ENCODE data around the gene PRR5L.

Gene PRR5L

GRCh38 chr11:36278531-36279282 lies 17.4 kb upstream of the PRR5L start:
- Histone ChIP-seq H3K4me3 (ENCODE audit: low read depth in 1 of 2, low read length in 2 of 2) (no peak overlapping the region), H3K27ac (ENCODE audit: low read depth, low read length) (no peak overlapping the region), H3K9me3 (ENCODE audit: control insufficient read depth in 1 of 2, low read length in 2 of 2) (no peaks in the 10 kb centered on the region), H3K36me3 (ENCODE audit: control insufficient read depth in 1 of 2, insufficient read depth in 2 of 2, low read length in 2 of 2) (peaks cover 22 to 43% of the 10 kb centered on the region in 2 donors), H3K9ac (ENCODE audit: low read depth in 1 of 2, low read length in 2 of 2) (no peak overlapping the region), H3K4me1 (ENCODE audit: control insufficient read depth in 1 of 2, insufficient read depth in 2 of 2, low read length in 2 of 2) (no peaks in the 10 kb centered on the region), H3K27me3 (ENCODE audit: control insufficient read depth in 1 of 2, insufficient read depth in 2 of 2, low read length in 2 of 2) (no peaks in the 10 kb centered on the region)

GRCh38 chr11:36280531-36280930 lies 15.6 kb upstream of the PRR5L start:
- no peaks in the 10 kb centered on the region for H3K4me1 ChIP-seq (ENCODE audit: control insufficient read depth in 1 of 2, insufficient read depth in 2 of 2, low read length in 2 of 2)
- H3K27me3 ChIP-seq (ENCODE audit: control insufficient read depth in 1 of 2, insufficient read depth in 2 of 2, low read length in 2 of 2): no peaks in the 10 kb centered on the region
- H3K9me3 ChIP-seq (ENCODE audit: control insufficient read depth in 1 of 2, low read length in 2 of 2): no peaks in the 10 kb centered on the region
- H3K27ac ChIP-seq (ENCODE audit: low read depth, low read length): no peak overlapping the region
- H3K4me3 ChIP-seq (ENCODE audit: low read depth in 1 of 2, low read length in 2 of 2): no peak overlapping the region
- no peak overlapping the region for H3K9ac ChIP-seq (ENCODE audit: low read depth in 1 of 2, low read length in 2 of 2)
- H3K36me3 ChIP-seq (ENCODE audit: control insufficient read depth in 1 of 2, insufficient read depth in 2 of 2, low read length in 2 of 2): peaks cover 12 to 31% of the 10 kb centered on the region in 2 donors

- Histone ChIP-seq H3K36me3 (ENCODE audit: control insufficient read depth in 1 of 2, insufficient read depth in 2 of 2, low read length in 2 of 2) (peaks cover 5 to 21% of the 10 kb centered on the region in 2 donors), H3K4me3 (ENCODE audit: low read depth in 1 of 2, low read length in 2 of 2) (no peak overlapping the region), H3K9me3 (ENCODE audit: control insufficient read depth in 1 of 2, low read length in 2 of 2) (no peaks in the 10 kb centered on the region), H3K27ac (ENCODE audit: low read depth, low read length) (no peak overlapping the region), H3K4me1 (ENCODE audit: control insufficient read depth in 1 of 2, insufficient read depth in 2 of 2, low read length in 2 of 2) (no peaks in the 10 kb centered on the region), H3K9ac (ENCODE audit: low read depth in 1 of 2, low read length in 2 of 2) (no peak overlapping the region), H3K27me3 (ENCODE audit: control insufficient read depth in 1 of 2, insufficient read depth in 2 of 2, low read length in 2 of 2) (no peaks in the 10 kb centered on the region)
Observed at GRCh38 chr11:36281850-36282249, 14.2 kb upstream of the PRR5L start.

GRCh38 chr11:36282926-36283325 lies 13.2 kb upstream of the PRR5L start:
- Histone ChIP-seq H3K9ac (ENCODE audit: low read depth in 1 of 2, low read length in 2 of 2) (no peak overlapping the region), H3K4me1 (ENCODE audit: control insufficient read depth in 1 of 2, insufficient read depth in 2 of 2, low read length in 2 of 2) (peaks cover 0 to 2% of the 10 kb centered on the region in 2 donors), H3K36me3 (ENCODE audit: control insufficient read depth in 1 of 2, insufficient read depth in 2 of 2, low read length in 2 of 2) (peaks cover 5 to 16% of the 10 kb centered on the region in 2 donors), H3K27me3 (ENCODE audit: control insufficient read depth in 1 of 2, insufficient read depth in 2 of 2, low read length in 2 of 2) (no peaks in the 10 kb centered on the region), H3K4me3 (ENCODE audit: low read depth in 1 of 2, low read length in 2 of 2) (no peak overlapping the region), H3K27ac (ENCODE audit: low read depth, low read length) (no peak overlapping the region), H3K9me3 (ENCODE audit: control insufficient read depth in 1 of 2, low read length in 2 of 2) (no peaks in the 10 kb centered on the region)

- Histone ChIP-seq H3K27ac (ENCODE audit: low read depth, low read length) (no peak overlapping the region), H3K4me3 (ENCODE audit: low read depth in 1 of 2, low read length in 2 of 2) (peak overlapping the region; percentile 93 to 99), H3K9me3 (ENCODE audit: control insufficient read depth in 1 of 2, low read length in 2 of 2) (no peaks in the 10 kb centered on the region), H3K9ac (ENCODE audit: low read depth in 1 of 2, low read length in 2 of 2) (peak overlapping the region; percentile 75 to 88), H3K36me3 (ENCODE audit: control insufficient read depth in 1 of 2, insufficient read depth in 2 of 2, low read length in 2 of 2) (no peaks in the 10 kb centered on the region), H3K27me3 (ENCODE audit: control insufficient read depth in 1 of 2, insufficient read depth in 2 of 2, low read length in 2 of 2) (no peaks in the 10 kb centered on the region), H3K4me1 (ENCODE audit: control insufficient read depth in 1 of 2, insufficient read depth in 2 of 2, low read length in 2 of 2) (peaks cover 5 to 17% of the 10 kb centered on the region in 2 donors)
Observed at GRCh38 chr11:36288442-36289225, 7.5 kb upstream of the PRR5L start.

- Histone ChIP-seq H3K27me3 (ENCODE audit: control insufficient read depth in 1 of 2, insufficient read depth in 2 of 2, low read length in 2 of 2) (no peaks in the 10 kb centered on the region), H3K4me3 (ENCODE audit: low read depth in 1 of 2, low read length in 2 of 2) (peak within 1 kb of the TSS; percentile 93 to 99), H3K9me3 (ENCODE audit: control insufficient read depth in 1 of 2, low read length in 2 of 2) (no peaks in the 10 kb centered on the region), H3K27ac (ENCODE audit: low read depth, low read length) (no peak within 1 kb of the TSS), H3K4me1 (ENCODE audit: control insufficient read depth in 1 of 2, insufficient read depth in 2 of 2, low read length in 2 of 2) (peaks cover 5 to 17% of the 10 kb centered on the region in 2 donors), H3K9ac (ENCODE audit: low read depth in 1 of 2, low read length in 2 of 2) (peak within 1 kb of the TSS; percentile 75 to 88), H3K36me3 (ENCODE audit: control insufficient read depth in 1 of 2, insufficient read depth in 2 of 2, low read length in 2 of 2) (no peaks in the 10 kb centered on the region)
Observed at GRCh38 chr11:36289226-36289852, 6.7 kb upstream of the PRR5L start, which contains the start of gene COMMD9. COMMD9 (minus strand) TSS chr11:36289424; CDS start chr11:36289412, 12 bp downstream.

- no peaks in the 10 kb centered on the region for H3K27me3 ChIP-seq (ENCODE audit: control insufficient read depth in 1 of 2, insufficient read depth in 2 of 2, low read length in 2 of 2)
- no peaks in the 10 kb centered on the region for H3K36me3 ChIP-seq (ENCODE audit: control insufficient read depth in 1 of 2, insufficient read depth in 2 of 2, low read length in 2 of 2)
- H3K9ac ChIP-seq (ENCODE audit: low read depth in 1 of 2, low read length in 2 of 2): no peak overlapping the region
- peaks cover 11 to 25% of the 10 kb centered on the region in 2 donors for H3K4me1 ChIP-seq (ENCODE audit: control insufficient read depth in 1 of 2, insufficient read depth in 2 of 2, low read length in 2 of 2)
- peaks cover 0 to 4% of the 10 kb centered on the region in 2 donors for H3K9me3 ChIP-seq (ENCODE audit: control insufficient read depth in 1 of 2, low read length in 2 of 2)
- H3K4me3 ChIP-seq (ENCODE audit: low read depth in 1 of 2, low read length in 2 of 2): no peak overlapping the region
- no peak overlapping the region for H3K27ac ChIP-seq (ENCODE audit: low read depth, low read length)
Observed at GRCh38 chr11:36292311-36292722, 3.8 kb upstream of the PRR5L start.

GRCh38 chr11:36296884-36297543 lies 926 bp downstream of the PRR5L start:
- peaks cover 0 to 4% of the 10 kb centered on the region in 2 donors for H3K9me3 ChIP-seq (ENCODE audit: control insufficient read depth in 1 of 2, low read length in 2 of 2)
- H3K4me3 ChIP-seq (ENCODE audit: low read depth in 1 of 2, low read length in 2 of 2): no peak overlapping the region
- H3K4me1 ChIP-seq (ENCODE audit: control insufficient read depth in 1 of 2, insufficient read depth in 2 of 2, low read length in 2 of 2): peaks cover 13 to 25% of the 10 kb centered on the region in 2 donors
- no peaks in the 10 kb centered on the region for H3K36me3 ChIP-seq (ENCODE audit: control insufficient read depth in 1 of 2, insufficient read depth in 2 of 2, low read length in 2 of 2)
- H3K27me3 ChIP-seq (ENCODE audit: control insufficient read depth in 1 of 2, insufficient read depth in 2 of 2, low read length in 2 of 2): no peaks in the 10 kb centered on the region
- no peak overlapping the region for H3K9ac ChIP-seq (ENCODE audit: low read depth in 1 of 2, low read length in 2 of 2)
- H3K27ac ChIP-seq (ENCODE audit: low read depth, low read length): no peak overlapping the region

- Histone ChIP-seq H3K27ac (ENCODE audit: low read depth, low read length) (no peak overlapping the region), H3K4me1 (ENCODE audit: control insufficient read depth in 1 of 2, insufficient read depth in 2 of 2, low read length in 2 of 2) (peaks cover 13 to 25% of the 10 kb centered on the region in 2 donors), H3K27me3 (ENCODE audit: control insufficient read depth in 1 of 2, insufficient read depth in 2 of 2, low read length in 2 of 2) (no peaks in the 10 kb centered on the region), H3K36me3 (ENCODE audit: control insufficient read depth in 1 of 2, insufficient read depth in 2 of 2, low read length in 2 of 2) (no peaks in the 10 kb centered on the region), H3K4me3 (ENCODE audit: low read depth in 1 of 2, low read length in 2 of 2) (no peak overlapping the region), H3K9ac (ENCODE audit: low read depth in 1 of 2, low read length in 2 of 2) (no peak overlapping the region), H3K9me3 (ENCODE audit: control insufficient read depth in 1 of 2, low read length in 2 of 2) (no peaks in the 10 kb centered on the region)
Observed at GRCh38 chr11:36300650-36301049, 4.6 kb downstream of the PRR5L start.
